Measurements from ENCODE around the gene ASB14.

The ASB14 gene

DNA sequence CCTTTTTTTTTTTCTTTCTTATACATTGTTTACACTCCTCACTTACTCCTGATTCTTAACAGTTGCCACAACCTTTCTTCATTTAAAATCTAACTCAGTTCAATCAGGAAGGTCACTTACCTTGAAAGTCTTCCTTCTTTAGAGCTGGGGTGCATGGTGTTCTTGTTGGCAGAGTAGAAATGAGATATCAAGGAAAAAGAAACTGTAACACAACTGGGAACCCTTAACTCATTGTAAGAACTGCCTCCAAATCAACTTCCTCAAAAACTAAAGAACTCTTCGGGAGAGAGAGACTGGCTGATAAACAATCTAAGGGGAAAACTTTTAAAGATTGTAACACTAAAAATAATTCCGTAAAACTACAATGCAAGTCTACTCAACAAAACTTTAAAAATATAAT lies 66.3 kb downstream of the ASB14 start:
- no peak overlapping the region for H3K14ac ChIP-seq (ENCODE audit: low read length)
- H2BK120ac ChIP-seq (ENCODE audit: low read depth, low read length): no peak overlapping the region
- no peaks in the 10 kb centered on the region for H3K9me3 ChIP-seq (replicated peaks in 1 of 2; ENCODE audit: control insufficient read depth in 2 of 2, insufficient read depth in 1 of 2, low read depth in 1 of 2, low read length in 2 of 2)
- no peak overlapping the region for H2BK5ac ChIP-seq (ENCODE audit: low read length)
- no peak overlapping the region for H3K4ac ChIP-seq (ENCODE audit: low read length)
- no peak for DNase-seq (ENCODE audit: low spot score)
- H2BK15ac ChIP-seq (ENCODE audit: low read length): no peak overlapping the region
- H2AK5ac ChIP-seq (ENCODE audit: low read depth, low read length): no peak overlapping the region
- H4K91ac ChIP-seq (ENCODE audit: low read depth, low read length, poor library complexity): no peak overlapping the region
- H2AFZ ChIP-seq (ENCODE audit: low read length): no peak overlapping the region
- H3K36me3 ChIP-seq (replicated peaks in 1 of 2; ENCODE audit: control insufficient read depth in 2 of 2, insufficient read depth in 2 of 2, low read length in 2 of 2): no peaks in the 10 kb centered on the region
- no peak overlapping the region for H3K4me2 ChIP-seq (ENCODE audit: insufficient read depth, low read length, poor library complexity, severe bottlenecking)
- H3K4me1 ChIP-seq (ENCODE audit: control insufficient read depth in 2 of 2, insufficient read depth in 1 of 2, low read depth in 1 of 2, low read length in 2 of 2): peaks cover 0 to 3% of the 10 kb centered on the region in 2 donors
- no peaks in the 10 kb centered on the region for H3K79me1 ChIP-seq (ENCODE audit: low read depth, low read length)
- 100% methylated on average over 1 of the region's 2 CpGs; no CpG with 5 or more reads in 1 of the 2 donors for WGBS, 2 donors (ENCODE audit: extremely low coverage in 2 of 2, insufficient read length in 2 of 2, insufficient replicate concordance in 1 of 2)
- no peak overlapping the region for H4K8ac ChIP-seq (ENCODE audit: low read depth, low read length)
- H3K23ac ChIP-seq (ENCODE audit: low read depth, low read length, poor library complexity): no peak overlapping the region
- H3K27me3 ChIP-seq (ENCODE audit: control insufficient read depth in 3 of 3, insufficient read depth in 3 of 3, low read depth in 1 of 3, low read length in 3 of 3): peaks cover 0 to 7% (median 4%) of the 10 kb centered on the region in 3 experiments
- H3K18ac ChIP-seq (ENCODE audit: low read length): no peak overlapping the region
- no peak overlapping the region for H3K9ac ChIP-seq (ENCODE audit: low read depth, low read length, poor library complexity)
- no peak overlapping the region for H3K27ac ChIP-seq (replicated peaks; ENCODE audit: low read length)
- H3K4me3 ChIP-seq (ENCODE audit: low read length in 2 of 2): no peak overlapping the region
- H2BK12ac ChIP-seq (ENCODE audit: low read length): no peak overlapping the region

DNA sequence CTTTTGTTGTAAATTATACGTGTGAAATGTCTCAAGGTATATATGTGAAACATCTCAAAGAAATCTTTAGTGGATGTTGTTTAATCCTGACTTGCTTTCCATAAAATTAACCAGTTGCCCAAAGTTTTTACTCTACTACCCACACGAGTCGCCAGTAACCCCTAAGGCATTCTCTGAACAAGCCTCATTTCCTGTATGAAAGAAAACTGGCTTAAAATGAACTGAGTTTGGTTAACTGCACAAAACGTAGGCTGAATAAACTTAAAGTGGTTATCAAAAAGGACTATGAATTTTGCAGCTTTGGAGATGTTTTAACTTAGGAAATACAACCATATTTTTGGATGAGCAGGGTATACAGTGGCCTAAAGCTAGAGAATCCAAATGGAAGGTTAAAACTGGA lies 67.6 kb downstream of the ASB14 start:
- Histone ChIP-seq H2AK5ac (ENCODE audit: low read depth, low read length) (no peak overlapping the region), H2BK120ac (ENCODE audit: low read depth, low read length) (no peak overlapping the region), H3K18ac (ENCODE audit: low read length) (no peak overlapping the region), H3K4me3 (ENCODE audit: low read length in 2 of 2) (no peak overlapping the region), H3K27ac (replicated peaks; ENCODE audit: low read length) (no peak overlapping the region), H3K9me3 (replicated peaks in 1 of 2; ENCODE audit: control insufficient read depth in 2 of 2, insufficient read depth in 1 of 2, low read depth in 1 of 2, low read length in 2 of 2) (no peaks in the 10 kb centered on the region), H3K36me3 (replicated peaks in 1 of 2; ENCODE audit: control insufficient read depth in 2 of 2, insufficient read depth in 2 of 2, low read length in 2 of 2) (no peaks in the 10 kb centered on the region), H3K4me2 (ENCODE audit: insufficient read depth, low read length, poor library complexity, severe bottlenecking) (no peak overlapping the region), H3K27me3 (ENCODE audit: control insufficient read depth in 3 of 3, insufficient read depth in 3 of 3, low read depth in 1 of 3, low read length in 3 of 3) (peaks cover 0 to 7% (median 4%) of the 10 kb centered on the region in 3 experiments), H3K9ac (ENCODE audit: low read depth, low read length, poor library complexity) (no peak overlapping the region), H3K23ac (ENCODE audit: low read depth, low read length, poor library complexity) (no peak overlapping the region), H2BK15ac (ENCODE audit: low read length) (no peak overlapping the region), H4K91ac (ENCODE audit: low read depth, low read length, poor library complexity) (no peak overlapping the region), H3K4me1 (ENCODE audit: control insufficient read depth in 2 of 2, insufficient read depth in 1 of 2, low read depth in 1 of 2, low read length in 2 of 2) (peaks cover 0 to 3% of the 10 kb centered on the region in 2 donors), H3K14ac (ENCODE audit: low read length) (no peak overlapping the region), H2BK12ac (ENCODE audit: low read length) (no peak overlapping the region), H3K79me1 (ENCODE audit: low read depth, low read length) (no peaks in the 10 kb centered on the region), H2BK5ac (ENCODE audit: low read length) (no peak overlapping the region), H3K4ac (ENCODE audit: low read length) (no peak overlapping the region), H4K8ac (ENCODE audit: low read depth, low read length) (no peak overlapping the region), H2AFZ (ENCODE audit: low read length) (no peak overlapping the region)
- no CpG with 5 or more reads among the region's 4 CpGs for WGBS, 2 donors (ENCODE audit: extremely low coverage in 2 of 2, insufficient read length in 2 of 2, insufficient replicate concordance in 1 of 2)
- DNase-seq (ENCODE audit: low spot score): no peak

DNA sequence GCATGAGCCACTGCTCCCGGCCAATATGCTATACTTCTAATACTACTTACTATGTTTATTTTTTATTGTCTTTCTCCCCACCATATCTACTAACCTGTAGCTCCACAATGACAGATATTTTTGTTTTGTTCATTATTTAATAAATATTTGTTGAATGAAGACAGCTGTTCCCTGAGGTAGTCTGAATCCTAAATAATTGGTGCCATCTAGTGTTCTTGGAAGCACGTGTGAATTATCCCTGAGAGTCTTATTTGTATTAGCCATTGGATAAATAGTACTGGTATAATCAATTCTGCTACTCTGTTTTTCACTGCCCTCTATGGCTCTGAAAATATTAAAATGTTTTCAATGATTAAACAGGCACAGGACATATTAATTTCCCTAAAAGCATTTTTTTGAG lies 70.6 kb downstream of the ASB14 start:
- Histone ChIP-seq H3K4me3 (ENCODE audit: low read length in 2 of 2) (no peak overlapping the region), H2BK15ac (ENCODE audit: low read length) (no peak overlapping the region), H2BK5ac (ENCODE audit: low read length) (no peak overlapping the region), H2AK5ac (ENCODE audit: low read depth, low read length) (no peak overlapping the region), H2BK12ac (ENCODE audit: low read length) (no peak overlapping the region), H3K14ac (ENCODE audit: low read length) (no peak overlapping the region), H2AFZ (ENCODE audit: low read length) (no peak overlapping the region), H3K9ac (ENCODE audit: low read depth, low read length, poor library complexity) (no peak overlapping the region), H2BK120ac (ENCODE audit: low read depth, low read length) (no peak overlapping the region), H3K4me1 (ENCODE audit: control insufficient read depth in 2 of 2, insufficient read depth in 1 of 2, low read depth in 1 of 2, low read length in 2 of 2) (no peaks in the 10 kb centered on the region), H4K91ac (ENCODE audit: low read depth, low read length, poor library complexity) (no peak overlapping the region), H3K27ac (replicated peaks; ENCODE audit: low read length) (no peak overlapping the region), H4K8ac (ENCODE audit: low read depth, low read length) (no peak overlapping the region), H3K4ac (ENCODE audit: low read length) (no peak overlapping the region), H3K23ac (ENCODE audit: low read depth, low read length, poor library complexity) (no peak overlapping the region), H3K9me3 (replicated peaks in 1 of 2; ENCODE audit: control insufficient read depth in 2 of 2, insufficient read depth in 1 of 2, low read depth in 1 of 2, low read length in 2 of 2) (no peaks in the 10 kb centered on the region), H3K79me1 (ENCODE audit: low read depth, low read length) (no peaks in the 10 kb centered on the region), H3K27me3 (ENCODE audit: control insufficient read depth in 3 of 3, insufficient read depth in 3 of 3, low read depth in 1 of 3, low read length in 3 of 3) (peaks cover 0 to 7% (median 0%) of the 10 kb centered on the region in 3 experiments), H3K4me2 (ENCODE audit: insufficient read depth, low read length, poor library complexity, severe bottlenecking) (no peak overlapping the region), H3K18ac (ENCODE audit: low read length) (no peak overlapping the region), H3K36me3 (replicated peaks in 1 of 2; ENCODE audit: control insufficient read depth in 2 of 2, insufficient read depth in 2 of 2, low read length in 2 of 2) (no peaks in the 10 kb centered on the region)
- WGBS, 2 donors (ENCODE audit: extremely low coverage in 2 of 2, insufficient read length in 2 of 2, insufficient replicate concordance in 1 of 2): no CpG with 5 or more reads among the region's 2 CpGs
- no peak for DNase-seq (ENCODE audit: low spot score)

Measured in neuronal stem cell (in vitro differentiated cells).